ENCODE data around the gene TRIM74.
"Not testable (repeated sequence)": the region's sequence is repeated elsewhere in the genome, so short reads cannot be mapped to it uniquely, and the experiment has no call there.

- not testable (repeated sequence) for TF ChIP-seq CTCF, POLR2A (IDR thresholded peaks at IDR 0.05)
These were observed 19.6 kb downstream of the TRIM74 start for GRCh38 chr7:72949686-72950085.

Data from lower leg skin (tissue), 3 donors.